A673 (cell line): ENCODE measurements around the gene ABCA13.

Source experiments
- CTCF ChIP-seq: fragments of 300-800, 200-600 bp; sonication (generic); conservative IDR thresholded peaks from 2 replicates; pipeline ENCODE4 v1.5.1; 2017; ENCODE audit warnings: low read depth, mild to moderate bottlenecking, antibody characterized with exemption, low read length, moderate library complexity, mixed read lengths
- EZH2 ChIP-seq: fragments of 200-600 bp; sonication (generic); IDR thresholded peaks from 2 replicates; pipeline ENCODE4 v1.6.1; 2017; ENCODE audit warnings: borderline replicate concordance, low read depth, mild to moderate bottlenecking, mixed read lengths, antibody characterized with exemption, low read length; ENCODE audit not compliant: poor library complexity, severe bottlenecking

- TF ChIP-seq EZH2 (no peak), CTCF (no peak)
Measured at GRCh38 chr7:48443051-48443450, 271.8 kb downstream of the ABCA13 start.
